HS-27A (cell line): ENCODE data around the gene KCNQ1.

Source experiments
- DNase-seq: peaks from one replicate; pipeline ENCODE4 v3.0.0-alpha.2; 2012; ENCODE audit warnings: low read depth, missing footprints

KCNQ1 gene

DNA sequence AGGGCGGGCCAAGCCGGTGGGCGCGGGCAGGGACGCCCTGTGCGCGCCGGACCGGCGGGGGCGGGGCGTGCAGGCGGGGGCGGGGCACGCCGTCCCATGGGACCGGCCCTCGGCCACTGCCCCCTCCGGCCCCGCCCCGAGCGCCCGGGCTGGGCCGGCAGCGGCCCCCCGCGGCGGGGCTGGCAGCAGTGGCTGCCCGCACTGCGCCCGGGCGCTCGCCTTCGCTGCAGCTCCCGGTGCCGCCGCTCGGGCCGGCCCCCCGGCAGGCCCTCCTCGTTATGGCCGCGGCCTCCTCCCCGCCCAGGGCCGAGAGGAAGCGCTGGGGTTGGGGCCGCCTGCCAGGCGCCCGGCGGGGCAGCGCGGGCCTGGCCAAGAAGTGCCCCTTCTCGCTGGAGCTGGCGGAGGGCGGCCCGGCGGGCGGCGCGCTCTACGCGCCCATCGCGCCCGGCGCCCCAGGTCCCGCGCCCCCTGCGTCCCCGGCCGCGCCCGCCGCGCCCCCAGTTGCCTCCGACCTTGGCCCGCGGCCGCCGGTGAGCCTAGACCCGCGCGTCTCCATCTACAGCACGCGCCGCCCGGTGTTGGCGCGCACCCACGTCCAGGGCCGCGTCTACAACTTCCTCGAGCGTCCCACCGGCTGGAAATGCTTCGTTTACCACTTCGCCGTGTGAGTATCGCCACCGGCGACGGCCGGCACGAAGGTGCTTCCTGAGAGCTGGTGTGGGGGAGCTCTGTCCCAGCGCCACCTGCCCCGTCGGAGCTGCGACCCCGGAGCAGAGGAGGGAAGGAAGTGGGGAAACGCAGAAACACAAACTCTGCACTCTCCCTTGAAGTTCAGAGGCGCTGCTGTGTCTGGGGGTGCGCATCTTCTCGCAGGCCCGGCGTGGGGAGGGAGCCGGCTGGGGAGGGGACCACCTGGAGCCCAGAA is at the start of gene KCNQ1:
TSS of gene KCNQ1 (plus strand) at position 188 of the 925 bp plus-strand sequence. CDS start at position 279, 91 bp downstream.
- DNase-seq, result no peak

DNA sequence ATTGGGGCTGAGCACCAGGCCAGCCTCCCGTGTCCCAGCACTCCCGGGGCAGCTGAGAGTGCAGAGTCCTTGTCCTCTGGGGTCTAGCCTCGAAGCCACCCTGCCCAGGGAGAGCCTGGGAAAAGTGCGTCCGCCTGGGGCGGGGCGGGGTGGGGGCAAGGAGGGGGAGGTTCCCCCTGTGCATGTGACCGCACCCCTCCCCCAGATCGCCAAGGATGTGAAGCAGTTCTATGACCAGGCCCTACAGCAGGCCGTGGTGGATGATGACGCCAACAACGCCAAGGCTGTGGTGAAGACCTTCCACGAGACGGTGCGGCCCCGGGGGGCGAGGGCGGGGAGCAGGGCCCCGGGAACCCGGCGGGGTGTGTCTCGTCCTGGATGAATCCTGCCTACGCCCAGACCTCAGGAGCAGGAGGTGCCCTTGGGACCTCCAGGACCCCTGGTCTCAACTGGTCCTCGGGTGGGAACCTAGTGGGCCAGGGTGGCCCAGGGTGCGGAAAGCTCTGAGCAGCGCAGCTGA is 49.5 kb upstream of the KCNQ1 start:
- no peak for DNase-seq

DNA sequence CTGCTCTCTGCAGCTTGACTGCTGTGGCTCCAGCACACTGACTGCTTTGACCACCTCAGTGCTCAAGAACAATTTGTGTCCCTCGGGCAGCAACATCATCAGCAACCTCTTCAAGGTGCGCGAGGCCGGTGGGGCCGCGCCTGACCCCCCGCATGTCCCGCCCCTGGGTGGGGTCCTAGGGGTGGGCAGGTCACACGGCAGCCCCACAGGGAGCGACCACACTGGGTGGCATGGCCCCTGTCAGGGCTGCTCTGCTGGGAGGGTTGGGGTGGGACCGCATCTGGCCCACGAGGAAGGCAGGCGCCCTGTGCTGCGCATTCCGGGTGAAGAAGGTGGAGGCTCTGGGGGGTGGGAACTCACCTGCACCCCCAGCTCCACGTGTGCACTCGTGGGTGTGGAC is 49.0 kb upstream of the KCNQ1 start:
- DNase-seq, result no peak

DNA sequence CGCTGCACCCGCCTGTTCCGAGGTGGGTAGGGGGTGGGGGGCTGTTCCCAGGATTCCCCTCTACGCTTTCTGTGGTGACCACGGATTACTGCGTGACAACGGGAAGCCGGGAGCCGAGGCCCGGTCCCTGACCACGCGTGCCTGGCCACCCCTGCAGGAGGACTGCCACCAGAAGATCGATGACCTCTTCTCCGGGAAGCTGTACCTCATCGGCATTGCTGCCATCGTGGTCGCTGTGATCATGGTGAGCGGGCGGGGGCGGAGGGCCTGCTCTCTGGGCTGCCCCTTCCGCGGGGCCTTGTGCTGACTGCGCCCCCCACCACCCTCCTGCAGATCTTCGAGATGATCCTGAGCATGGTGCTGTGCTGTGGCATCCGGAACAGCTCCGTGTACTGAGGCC is 48.3 kb upstream of the KCNQ1 start:
- DNase-seq, result no peak

GRCh38 chr11:2397005-2397404 is 47.8 kb upstream of the KCNQ1 start:
- no peak for DNase-seq

DNA sequence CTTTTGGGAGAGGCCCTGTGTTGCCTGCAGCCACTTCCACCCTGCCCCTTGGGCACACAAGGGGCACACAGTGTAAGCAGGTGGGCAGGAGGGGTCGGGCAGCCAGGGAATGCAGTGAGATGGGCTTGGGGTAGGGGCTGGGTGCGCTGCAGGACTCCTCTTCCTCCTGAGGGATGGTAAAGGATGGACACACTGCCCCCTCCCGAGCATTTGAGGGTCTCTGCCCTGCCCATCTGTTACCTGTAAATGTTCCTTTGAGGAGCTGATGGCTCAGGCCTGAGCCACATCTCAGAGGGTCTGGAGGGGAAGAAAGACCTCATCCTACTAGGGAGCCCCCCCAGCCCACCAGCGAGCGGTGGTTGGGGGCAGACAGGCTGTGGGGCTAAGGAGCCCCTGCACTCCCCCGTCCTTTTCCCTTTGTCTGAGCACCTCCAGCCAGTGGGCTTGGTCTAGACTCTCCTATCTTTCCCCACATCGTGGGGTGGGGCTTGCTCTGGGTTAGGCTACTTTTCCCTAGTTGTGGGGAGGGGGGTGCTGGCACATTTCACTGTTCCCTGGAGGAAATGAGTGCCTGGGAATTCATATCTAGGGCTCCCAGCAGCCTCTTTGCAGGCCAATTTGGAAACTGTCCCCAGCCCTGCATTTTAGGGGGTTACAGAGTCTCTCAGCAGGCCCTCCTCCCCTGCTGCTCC is 46.0 kb upstream of the KCNQ1 start:
- no peak for DNase-seq

- DNase-seq, result no peak
Observed at GRCh38 chr11:2399488-2400068, 45.2 kb upstream of the KCNQ1 start.

DNA sequence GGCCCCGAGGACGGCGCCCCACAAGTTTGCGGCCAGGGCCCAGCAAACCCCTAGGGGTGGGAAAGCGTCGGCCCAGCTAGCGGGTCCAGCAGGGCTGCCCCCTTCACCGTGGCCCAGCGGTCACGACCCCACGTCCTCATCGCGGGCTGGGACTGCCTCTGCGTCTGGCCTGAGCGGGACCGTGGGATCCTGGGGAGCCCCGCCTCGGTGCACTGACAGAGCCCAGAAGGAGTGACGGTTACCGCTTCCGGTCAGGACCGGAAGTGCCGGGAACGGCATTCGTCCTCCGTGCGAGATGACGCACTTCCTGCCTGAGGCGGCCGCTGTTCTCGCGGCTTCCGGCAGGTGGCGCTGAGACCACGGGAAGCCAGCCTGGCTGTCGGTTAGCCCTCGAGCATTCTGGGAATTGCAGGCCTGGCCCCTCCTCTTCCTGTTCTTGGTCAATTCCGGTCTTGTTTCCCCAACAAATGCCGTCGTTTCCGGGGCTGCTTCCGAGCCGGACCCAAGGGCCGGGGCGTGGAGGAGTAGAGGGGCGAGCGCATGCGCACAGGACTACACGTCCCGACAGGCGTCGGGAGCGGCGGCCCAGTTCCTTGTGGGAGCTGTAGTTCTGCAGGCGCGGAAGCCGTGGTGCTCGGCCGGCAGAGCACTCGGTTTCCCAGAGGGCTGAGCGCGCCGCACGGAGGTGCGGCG is 44.6 kb upstream of the KCNQ1 start, which contains the start of gene TSSC4:
TSS of gene TSSC4 (plus strand) at position 682 of the 693 bp plus-strand sequence. CDS start 1,884 bp downstream, outside the sequence.
- peak; percentile 99 for DNase-seq

GRCh38 chr11:2400762-2401435 is 43.9 kb upstream of the KCNQ1 start:
- DNase-seq, result no peak

- no peak for DNase-seq
Observed at GRCh38 chr11:2401436-2401984, 43.3 kb upstream of the KCNQ1 start.

GRCh38 chr11:2402106-2402505 is 42.7 kb upstream of the KCNQ1 start:
- no peak for DNase-seq

- DNase-seq, result no peak
Observed at GRCh38 chr11:2402890-2403645, 41.7 kb upstream of the KCNQ1 start.

DNA sequence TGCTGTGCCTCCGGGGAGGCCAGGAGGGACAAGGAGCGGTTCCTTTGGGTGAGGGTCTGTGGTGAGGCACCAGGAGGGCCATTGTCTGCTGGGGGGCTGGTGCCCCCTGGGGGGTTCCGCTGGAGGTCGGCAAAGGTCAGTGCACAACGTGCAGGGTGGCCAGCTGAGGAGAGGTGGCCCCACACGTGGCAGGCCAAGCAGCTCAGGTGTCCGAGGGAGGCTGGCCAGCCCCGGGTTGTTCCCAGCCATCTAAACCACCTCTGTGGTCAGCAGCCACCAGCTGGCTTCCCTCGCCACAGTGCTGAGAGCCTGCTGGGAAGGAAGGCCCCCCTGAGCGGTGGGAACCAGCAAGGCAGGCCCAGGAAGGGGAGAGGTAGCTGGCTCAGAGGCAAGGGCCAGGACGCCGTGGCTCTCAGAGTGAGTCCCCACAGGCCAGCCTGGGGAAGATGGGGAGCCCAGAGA is 40.0 kb upstream of the KCNQ1 start:
- DNase-seq, result no peak

- DNase-seq, result no peak
Observed at GRCh38 chr11:2406451-2406850, 38.4 kb upstream of the KCNQ1 start.

GRCh38 chr11:2406878-2407410 is 37.9 kb upstream of the KCNQ1 start:
- DNase-seq, result no peak

DNA sequence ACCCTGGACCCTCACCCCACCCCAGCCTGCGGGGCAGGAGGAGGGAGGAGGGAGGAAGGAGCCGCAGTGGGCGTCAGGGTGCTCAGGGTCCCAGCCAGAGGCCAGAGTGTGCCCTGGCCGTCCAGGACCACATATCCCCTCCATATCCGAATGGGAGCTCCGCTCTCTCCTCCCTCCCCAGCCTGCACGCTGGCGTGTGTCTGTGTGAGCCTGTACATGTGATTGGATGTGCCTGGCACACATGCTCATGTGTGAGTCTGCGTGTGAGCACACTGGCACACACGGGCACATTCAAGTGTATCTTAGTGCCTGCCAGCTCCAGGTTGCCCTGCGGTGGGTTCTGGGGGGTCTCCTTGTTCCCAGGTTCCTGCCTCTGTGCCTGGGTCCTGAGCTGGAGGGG is 36.1 kb upstream of the KCNQ1 start:
- DNase-seq, result no peak

DNA sequence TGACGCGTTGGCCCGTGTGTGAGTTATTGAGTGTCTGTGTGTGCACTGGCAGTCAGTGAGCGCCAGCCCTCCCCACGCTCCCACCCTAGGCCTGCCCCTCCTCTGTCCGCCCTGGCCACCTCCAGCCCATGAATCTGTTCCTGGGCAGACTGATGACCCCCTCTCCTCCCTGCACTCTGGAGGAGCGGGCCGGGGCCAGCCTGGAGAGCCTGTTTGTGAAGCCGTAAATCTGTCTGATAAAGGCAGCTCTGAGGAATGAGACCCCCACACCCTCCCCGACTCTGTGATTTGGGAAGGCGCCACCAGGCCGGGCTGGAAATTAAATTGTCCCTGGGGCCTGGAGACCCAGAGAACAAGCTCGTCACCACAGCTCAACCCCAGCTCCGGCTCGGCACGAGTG is 35.7 kb upstream of the KCNQ1 start:
- DNase-seq, result no peak

DNA sequence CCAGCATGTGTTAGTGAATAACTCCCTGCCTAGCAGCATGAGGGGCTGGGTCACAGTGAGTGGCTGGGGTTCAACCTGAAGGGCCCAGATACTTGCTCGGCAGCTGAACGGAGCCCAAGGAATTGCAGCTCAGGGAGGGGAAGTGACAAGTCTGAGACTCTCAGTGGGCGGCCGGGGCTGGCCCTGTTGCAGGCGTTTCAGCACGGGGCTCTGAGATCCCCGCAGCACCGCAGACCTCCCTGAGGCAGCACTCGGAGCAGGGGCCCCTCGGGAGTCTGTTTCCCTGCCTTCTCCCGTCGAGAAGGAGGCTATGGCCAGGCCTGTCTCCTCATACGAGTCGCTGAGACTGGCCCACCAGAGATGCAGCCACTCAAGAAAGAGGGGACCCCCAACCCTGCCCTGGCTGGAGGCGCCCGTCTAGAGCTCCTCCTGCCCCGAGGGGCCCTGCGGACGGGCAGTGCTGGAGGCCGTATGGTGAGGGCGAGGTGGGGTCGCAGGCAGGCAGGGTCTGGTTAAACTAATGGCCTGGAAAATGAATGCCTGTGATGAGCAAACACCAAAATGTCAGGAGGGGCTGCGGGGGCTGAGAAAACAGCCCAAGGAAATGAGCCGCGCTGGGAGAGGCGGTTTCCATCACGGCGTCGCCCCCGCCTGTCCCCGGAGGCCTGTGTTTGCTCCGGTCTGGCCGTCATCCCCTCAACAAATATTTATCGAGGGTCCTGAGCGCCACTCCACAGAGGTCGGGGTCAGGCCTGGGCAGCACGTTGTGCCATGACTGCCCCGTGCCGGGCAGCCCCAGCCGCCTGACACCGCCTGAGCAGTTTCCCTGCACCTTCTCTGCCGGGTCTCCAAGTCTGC is 35.0 kb upstream of the KCNQ1 start:
- no peak for DNase-seq

- no peak for DNase-seq
Observed at GRCh38 chr11:2410616-2411015, 34.2 kb upstream of the KCNQ1 start.
